HFF-Myc (cell line): ENCODE data around the gene CGRRF1.

Experiments
- DNase-seq: peaks from one replicate; pipeline ENCODE4 v3.0.0-alpha.2; 2011; ENCODE audit warnings: low read depth; ENCODE audit errors: extremely low read depth
- H3K4me3 ChIP-seq: replicated peaks from 2 replicates; pipeline ENCODE4 v1.5.1; 2011; ENCODE audit warnings: low read depth, mild to moderate bottlenecking, control low read depth, low read length
- CTCF ChIP-seq: IDR thresholded peaks from 2 replicates; pipeline ENCODE4 v1.5.1; 2012; ENCODE audit warnings: mild to moderate bottlenecking, low read depth, low read length, control low read depth; ENCODE audit errors: missing control alignments

CGRRF1 gene

GRCh38 chr14:54472315-54472714 lies 37.4 kb upstream of the CGRRF1 start:
- TF ChIP-seq CTCF = no peak
- no peak for DNase-seq
- no peak overlapping the region for H3K4me3 ChIP-seq

DNA sequence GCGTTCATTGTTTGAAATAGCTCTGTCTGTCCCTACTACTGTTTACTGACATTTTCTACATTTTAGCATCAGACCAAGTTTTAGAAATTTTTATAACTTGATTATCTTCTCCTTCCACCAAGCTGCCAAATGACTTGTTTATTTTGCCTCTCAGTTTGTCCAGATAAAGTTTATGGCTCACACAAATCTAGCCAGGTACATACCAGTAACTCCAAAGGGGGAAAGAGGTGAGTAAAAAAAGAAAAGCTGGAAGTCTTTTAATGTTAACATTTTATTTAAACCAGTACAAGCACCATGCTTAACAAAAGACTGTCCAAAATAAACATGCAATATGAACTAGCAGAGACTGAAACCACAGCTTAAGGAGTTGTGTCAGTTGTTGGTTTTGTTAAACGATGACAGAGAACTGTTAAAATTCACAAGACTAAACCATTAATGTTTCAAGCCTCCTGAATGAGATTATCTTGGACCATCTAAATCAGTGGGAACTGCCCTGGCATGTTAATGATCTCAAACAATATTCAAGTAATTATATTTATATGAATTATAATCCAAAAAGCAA lies 35.4 kb upstream of the CGRRF1 start:
- DNase-seq = no peak
- no peak for TF ChIP-seq CTCF
- no peak overlapping the region for H3K4me3 ChIP-seq

DNA sequence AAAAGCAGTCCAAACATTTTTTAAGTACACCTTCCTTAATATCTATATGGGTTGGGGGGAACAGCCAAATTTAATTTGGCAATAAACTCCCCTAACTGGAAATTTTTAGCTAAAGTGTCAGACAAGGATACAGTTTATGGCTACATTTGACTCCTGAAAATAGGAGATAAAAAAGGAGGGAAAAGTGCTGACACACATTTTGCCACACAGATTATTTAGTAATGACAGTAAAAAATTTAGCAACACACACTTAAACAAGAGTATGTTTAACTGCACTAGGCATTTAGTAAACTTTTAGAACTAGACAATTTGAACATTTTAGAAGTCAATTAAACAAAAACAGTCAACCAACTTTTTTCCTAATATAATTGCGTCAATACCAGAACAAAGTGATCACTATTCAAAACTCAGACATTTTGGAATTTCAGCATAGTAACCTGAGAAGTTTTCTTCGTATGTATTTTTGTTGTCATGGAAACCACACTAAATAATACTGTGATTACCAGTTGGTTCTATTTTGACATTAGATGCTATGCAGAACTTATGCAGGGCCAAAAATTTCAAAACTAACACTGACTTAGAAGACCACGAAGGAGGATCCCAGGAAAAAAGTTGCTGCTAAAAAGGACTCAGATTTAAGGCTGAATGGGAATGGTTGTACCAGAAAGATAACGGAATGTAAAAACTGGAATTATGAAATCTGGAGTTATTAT lies 34.4 kb upstream of the CGRRF1 start:
- DNase-seq = no peak
- H3K4me3 ChIP-seq = no peak overlapping the region
- TF ChIP-seq CTCF = no peak

DNA sequence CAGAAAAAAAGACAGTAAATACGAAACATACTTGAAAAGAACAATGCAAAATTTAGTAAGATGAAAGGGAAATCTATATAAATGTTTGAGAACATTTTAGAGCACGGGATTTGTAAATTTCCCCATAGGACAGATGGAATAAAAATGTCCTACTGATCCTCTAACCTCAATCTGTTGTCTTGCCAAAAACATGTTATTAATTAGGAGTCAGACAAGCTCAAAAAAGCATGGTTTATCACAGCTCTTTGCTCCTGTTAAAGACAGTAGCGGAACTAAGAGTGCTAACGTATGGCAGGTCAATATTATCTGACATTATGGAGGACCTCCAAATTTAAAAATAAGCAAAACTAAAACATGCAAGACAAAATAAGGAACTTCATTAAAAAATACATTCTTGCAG lies 33.8 kb upstream of the CGRRF1 start:
- TF ChIP-seq CTCF = no peak
- no peak overlapping the region for H3K4me3 ChIP-seq
- DNase-seq = no peak

DNA sequence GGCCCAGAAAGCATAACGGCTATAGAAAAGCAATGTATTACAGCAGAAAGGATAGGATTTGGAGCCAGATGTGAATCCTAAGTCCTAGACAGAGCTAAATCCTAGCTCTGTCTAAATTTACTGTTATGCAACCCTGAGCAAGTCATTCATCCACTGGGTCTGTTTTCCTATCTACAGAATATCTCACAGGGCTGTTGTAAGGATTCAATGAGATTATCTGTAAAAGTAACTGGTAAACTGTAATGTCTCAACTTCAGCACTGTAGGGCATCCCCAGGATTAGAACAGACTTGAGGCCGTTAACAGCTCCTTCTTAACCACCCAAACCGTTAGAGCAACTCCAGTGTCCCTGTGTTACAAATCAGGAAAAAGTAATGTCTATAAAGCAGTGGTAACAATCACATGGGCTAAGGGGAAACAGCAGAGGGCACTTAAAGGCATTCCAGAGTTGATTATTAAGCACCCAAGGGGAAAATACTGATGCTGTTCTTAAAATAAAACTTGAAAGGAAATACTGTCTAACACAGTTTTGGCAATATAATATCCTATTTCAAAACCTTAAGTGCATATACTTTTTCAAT lies 31.0 kb upstream of the CGRRF1 start:
- H3K4me3 ChIP-seq = no peak overlapping the region
- no peak for DNase-seq
- TF ChIP-seq CTCF = no peak

DNA sequence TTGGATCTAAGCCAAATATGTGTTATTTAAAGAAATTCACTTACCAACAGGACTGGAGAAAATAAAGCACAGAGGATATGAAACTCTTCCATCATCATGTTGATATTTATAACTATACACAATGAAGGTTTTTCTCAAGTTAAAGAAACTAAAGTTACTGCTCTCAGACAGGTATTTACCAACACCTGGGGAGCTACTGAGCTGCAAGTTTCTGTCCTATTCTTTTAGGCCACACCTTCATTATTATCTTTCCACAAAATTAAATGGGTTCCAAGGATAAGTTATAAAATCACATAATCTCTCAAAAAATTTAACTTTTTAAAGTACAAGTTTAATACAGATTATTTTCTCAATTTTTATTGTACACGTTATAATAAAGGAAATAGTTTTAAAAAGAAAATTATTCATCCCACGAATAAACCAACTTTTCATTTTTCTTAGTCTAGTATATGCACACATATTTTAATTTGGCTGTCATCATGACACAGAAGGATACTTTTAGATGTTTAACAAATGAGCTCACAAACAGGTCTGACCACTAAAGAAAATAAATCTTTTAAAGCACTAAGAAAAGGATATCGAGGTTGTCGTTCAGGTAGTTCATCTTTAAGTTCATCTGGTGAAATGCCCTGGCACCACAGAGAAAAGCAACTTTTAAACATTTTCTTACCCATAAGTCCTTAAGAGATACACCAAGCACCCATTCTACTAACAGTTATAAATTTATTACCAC lies 28.7 kb upstream of the CGRRF1 start:
- no peak overlapping the region for H3K4me3 ChIP-seq
- DNase-seq = no peak
- TF ChIP-seq CTCF = no peak
